NCI-H82 treated with DMSO at 0.1 percent for 48 hours (cell line): Measurements from ENCODE around the gene PRRX1.

Experiments used
- DNase-seq: peaks from one replicate; lab custom pipeline; 2025; ENCODE audit not compliant: unreplicated experiment; lab: John Stamatoyannopoulos, UW

PRRX1 gene

GRCh38 chr1:170765279-170765678, 101.3 kb downstream of the PRRX1 start:
- DNase-seq, result no peak

- DNase-seq, result peak; percentile 39
Measured at GRCh38 chr1:170765712-170766330, 101.9 kb downstream of the PRRX1 start.

- no peak for DNase-seq
Measured at GRCh38 chr1:170768929-170769328, 105.0 kb downstream of the PRRX1 start.

GRCh38 chr1:170769691-170770090, 105.8 kb downstream of the PRRX1 start:
- DNase-seq, result no peak

GRCh38 chr1:170770254-170770653, 106.3 kb downstream of the PRRX1 start:
- no peak for DNase-seq

- no peak for DNase-seq
Measured at GRCh38 chr1:170776252-170776651, 112.3 kb downstream of the PRRX1 start.

GRCh38 chr1:170776777-170777176, 112.8 kb downstream of the PRRX1 start:
- DNase-seq, result peak; percentile 14
